Measurements from ENCODE around the gene MYL10. TPM values are rescaled to one million over a fixed set of nuclear protein-coding genes. Genes with fewer than 3 reads are reported as not detected.

Gene MYL10
- total RNA-seq, result not detected

DNA sequence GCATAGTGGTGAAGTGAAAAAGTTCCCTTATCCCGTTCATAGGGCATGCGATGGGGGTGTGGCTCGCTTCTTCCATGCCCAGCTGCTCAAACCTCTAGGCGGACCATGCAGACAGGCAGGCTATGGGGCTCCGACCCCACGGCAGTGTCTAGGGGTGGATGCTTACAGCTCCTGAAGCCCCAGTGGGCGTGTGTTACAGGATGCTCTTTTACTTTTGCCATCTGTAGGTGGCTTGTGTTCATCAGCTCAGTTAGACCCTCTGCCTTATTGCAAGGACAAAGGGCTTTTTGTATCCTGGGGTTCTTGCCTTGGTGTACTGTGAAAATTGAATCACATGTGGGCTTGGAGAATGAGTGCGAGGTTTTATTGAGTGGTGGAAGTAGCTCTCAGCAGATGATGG lies at the start of gene MYL10:
Gene MYL10 (minus strand): TSS at position 126 of the 400 bp plus-strand sequence. CDS start 178 bp downstream, outside the sequence.
- TF ChIP-seq, protein P1, sequence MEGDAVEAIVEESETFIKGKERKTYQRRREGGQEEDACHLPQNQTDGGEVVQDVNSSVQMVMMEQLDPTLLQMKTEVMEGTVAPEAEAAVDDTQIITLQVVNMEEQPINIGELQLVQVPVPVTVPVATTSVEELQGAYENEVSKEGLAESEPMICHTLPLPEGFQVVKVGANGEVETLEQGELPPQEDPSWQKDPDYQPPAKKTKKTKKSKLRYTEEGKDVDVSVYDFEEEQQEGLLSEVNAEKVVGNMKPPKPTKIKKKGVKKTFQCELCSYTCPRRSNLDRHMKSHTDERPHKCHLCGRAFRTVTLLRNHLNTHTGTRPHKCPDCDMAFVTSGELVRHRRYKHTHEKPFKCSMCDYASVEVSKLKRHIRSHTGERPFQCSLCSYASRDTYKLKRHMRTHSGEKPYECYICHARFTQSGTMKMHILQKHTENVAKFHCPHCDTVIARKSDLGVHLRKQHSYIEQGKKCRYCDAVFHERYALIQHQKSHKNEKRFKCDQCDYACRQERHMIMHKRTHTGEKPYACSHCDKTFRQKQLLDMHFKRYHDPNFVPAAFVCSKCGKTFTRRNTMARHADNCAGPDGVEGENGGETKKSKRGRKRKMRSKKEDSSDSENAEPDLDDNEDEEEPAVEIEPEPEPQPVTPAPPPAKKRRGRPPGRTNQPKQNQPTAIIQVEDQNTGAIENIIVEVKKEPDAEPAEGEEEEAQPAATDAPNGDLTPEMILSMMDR (IDR thresholded peaks at IDR 0.05), result no peak
- DNase-seq (ENCODE audit: low spot score), result no peak
- no peak for ATAC-seq (ENCODE audit: low FRiP score)

DNA sequence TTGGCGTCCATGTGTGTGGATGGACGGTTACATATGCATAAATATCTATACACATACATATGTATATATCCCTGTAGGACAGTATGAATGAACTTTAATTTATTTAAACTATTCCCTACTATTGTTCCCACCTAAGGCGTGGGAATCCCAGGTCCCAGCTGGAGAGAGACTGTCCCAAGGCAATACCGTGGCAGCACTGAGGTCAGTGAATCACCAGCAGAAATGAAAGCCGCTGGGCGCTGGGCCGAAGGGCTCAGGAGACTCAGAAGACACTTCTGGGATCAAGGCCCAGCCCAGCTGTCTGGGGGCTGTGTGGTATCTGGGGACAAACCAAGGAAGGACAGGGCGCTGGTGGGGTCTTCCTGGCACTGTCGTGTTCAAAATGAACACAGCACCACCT lies 49.6 kb upstream of the MYL10 start:
- DNase-seq (ENCODE audit: low spot score) (no peak), ATAC-seq (ENCODE audit: low FRiP score) (no peak)
- TF ChIP-seq, protein P1 (IDR thresholded peaks at IDR 0.05), result no peak

DNA sequence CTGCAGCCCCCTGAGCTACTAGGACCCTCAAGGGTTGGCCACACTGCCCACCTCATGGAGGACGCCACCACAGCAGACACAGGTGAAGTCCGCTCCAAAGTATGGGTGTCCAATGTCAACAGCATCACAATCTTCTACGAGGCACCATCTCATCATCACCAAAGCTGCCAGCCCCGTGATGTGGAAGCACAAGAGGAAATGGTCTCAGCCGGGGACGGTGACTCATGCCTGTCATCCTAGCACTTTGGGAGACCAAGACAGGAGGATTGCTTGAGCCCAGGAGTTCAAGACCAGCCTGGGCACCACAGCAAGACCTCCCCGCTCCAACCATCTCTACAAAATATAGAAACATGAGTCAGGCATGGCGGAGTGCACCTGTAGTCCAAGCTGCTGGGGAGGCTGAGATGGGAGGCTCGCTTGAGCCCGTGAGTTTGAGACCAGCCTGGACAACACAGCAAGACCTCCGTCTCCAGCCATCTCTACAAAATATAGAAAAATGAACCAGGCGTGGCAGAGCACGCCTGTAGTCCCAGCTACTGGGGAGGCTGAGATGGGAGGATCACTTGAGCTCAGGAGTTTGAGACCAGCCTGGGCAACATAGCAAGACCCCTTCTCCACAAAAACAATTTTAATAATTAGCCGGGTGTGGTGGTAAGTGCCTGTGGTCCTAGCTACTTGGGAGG lies 48.8 kb upstream of the MYL10 start:
- DNase-seq (ENCODE audit: low spot score) (no peak), ATAC-seq (ENCODE audit: low FRiP score) (no peak)
- TF ChIP-seq, protein P1 (IDR thresholded peaks at IDR 0.05), result no peak

DNA sequence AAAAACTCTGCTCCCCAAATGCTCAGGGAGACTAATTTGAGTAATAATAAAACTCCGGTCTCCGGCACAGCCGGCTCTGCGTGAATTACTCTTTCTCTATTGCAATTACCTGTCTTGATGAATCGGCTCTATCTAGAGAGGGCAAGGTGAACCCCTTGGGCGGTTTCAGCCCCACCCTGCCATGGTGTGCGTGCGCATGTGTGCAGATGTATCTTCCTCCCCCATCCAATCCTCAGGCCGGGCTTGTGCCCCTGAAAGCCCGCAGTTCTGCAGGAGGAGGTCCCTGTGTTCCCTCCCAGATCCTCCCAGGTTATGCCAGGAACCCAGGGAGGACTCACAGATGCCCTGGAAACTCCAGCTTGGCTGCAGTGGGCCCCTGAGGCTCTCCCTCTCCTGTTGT lies 48.3 kb upstream of the MYL10 start:
- TF ChIP-seq, protein P1 (IDR thresholded peaks at IDR 0.05), result no peak
- DNase-seq (ENCODE audit: low spot score) (no peak), ATAC-seq (ENCODE audit: low FRiP score) (no peak)

DNA sequence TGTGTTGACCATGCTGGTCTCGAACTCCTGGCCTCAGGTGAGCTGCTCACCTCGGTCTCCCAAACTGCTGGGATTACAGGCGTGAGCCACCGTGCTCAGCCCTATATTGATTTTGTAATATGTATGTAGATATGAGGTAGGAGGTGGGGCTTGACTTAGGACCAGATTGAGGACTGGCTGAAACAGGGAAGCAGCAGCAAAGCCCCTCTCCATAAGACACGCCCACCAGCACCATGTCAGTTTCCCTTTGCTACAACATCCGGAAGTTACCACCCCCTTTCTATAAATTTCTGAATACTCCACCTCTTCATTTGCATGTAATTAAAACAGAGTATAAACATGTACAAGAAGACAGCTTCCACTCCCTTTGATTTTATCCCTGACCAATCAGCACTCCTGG lies 47.9 kb upstream of the MYL10 start:
- TF ChIP-seq, protein P1 (IDR thresholded peaks at IDR 0.05), result no peak
- DNase-seq (ENCODE audit: low spot score) (no peak), ATAC-seq (ENCODE audit: low FRiP score) (no peak)

DNA sequence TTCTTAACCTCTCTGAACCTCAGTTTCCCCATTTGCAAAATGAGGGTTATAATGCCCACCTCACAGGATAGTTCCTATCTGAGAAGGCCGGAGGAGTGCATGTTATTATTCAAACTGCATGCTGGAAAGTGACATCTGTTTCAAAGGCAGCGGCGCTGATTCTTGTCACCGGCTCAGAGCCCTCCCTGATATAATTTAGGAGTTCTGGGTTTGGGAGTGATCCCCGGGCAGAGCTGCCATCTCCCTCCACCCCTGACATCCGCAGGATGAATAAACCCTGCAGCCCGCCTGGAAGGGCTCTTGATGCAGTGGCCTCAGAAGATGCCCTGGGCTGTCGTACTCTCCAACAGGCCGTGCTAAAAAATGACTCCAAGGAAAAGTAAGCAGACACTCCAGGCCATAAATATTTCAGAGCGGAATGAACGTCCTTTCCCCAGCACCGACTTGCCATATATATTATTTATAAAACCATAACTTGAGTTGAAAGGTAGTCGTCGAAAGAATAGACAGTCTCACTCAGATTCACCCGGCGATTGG lies 47.0 kb upstream of the MYL10 start:
- no peak for ATAC-seq (ENCODE audit: low FRiP score)
- TF ChIP-seq, protein P1 (IDR thresholded peaks at IDR 0.05), result no peak
- no peak for DNase-seq (ENCODE audit: low spot score)

DNA sequence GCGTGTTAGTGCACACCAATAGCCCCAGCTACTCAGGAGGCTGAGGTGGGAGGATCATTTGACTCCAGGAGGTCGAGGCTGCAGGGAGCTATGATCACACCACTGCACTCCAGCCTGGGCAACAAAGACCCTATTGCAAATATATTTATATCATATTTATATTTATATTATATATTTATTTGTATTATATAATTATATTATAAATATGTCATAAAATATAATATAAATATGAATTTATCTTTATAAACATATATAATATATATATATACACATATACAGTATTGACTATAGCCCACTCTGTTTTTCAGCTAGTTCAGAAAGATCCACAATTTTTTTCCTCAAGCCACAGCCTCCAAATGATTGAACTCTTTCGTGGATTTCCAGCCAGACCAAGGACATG lies 45.3 kb upstream of the MYL10 start:
- TF ChIP-seq, protein P1 (IDR thresholded peaks at IDR 0.05), result no peak
- DNase-seq (ENCODE audit: low spot score) (no peak), ATAC-seq (ENCODE audit: low FRiP score) (no peak)
